OCI-LY7 (cell line): ENCODE data around the gene UBAC1. TPM values are rescaled to one million over a fixed set of nuclear protein-coding genes. Genes with fewer than 3 reads are reported as not detected.

Experiments used
- BruUV-seq: library from RNA; stranded (reverse); fragments of 400-500 nt; replicated peaks from 2 replicates; lab custom pipeline; 2021; lab: Mats Ljungman, UMichigan
- CTCF ChIA-PET: fragments of 300-600 bp; sonication (Branson Sonifier 250); formaldehyde crosslinking; loops from one replicate; lab custom pipeline; 2022; ENCODE audit warnings: antibody characterized with exemption; ENCODE audit not compliant: unreplicated experiment; lab: Charles Lee
- POLR2A ChIA-PET: fragments of 300-600 bp; sonication (Branson Sonifier 250); formaldehyde crosslinking; loops from one replicate; lab custom pipeline; 2022; ENCODE audit warnings: antibody characterized with exemption; lab: Charles Lee
- DNase-seq: peaks from one replicate; pipeline ENCODE4 v3.0.0-alpha.2; 2015; ENCODE audit warnings: low spot score
- H2AFZ ChIP-seq: fragments of 200-600 bp; sonication (generic), shearing (Covaris generic); 2 replicates; pipeline ENCODE4 v1.6.1; 2014; ENCODE audit warnings: mild to moderate bottlenecking, antibody characterized with exemption, low read length, moderate library complexity
- H3K27ac ChIP-seq: fragments of 200-600 bp; sonication (generic); 2 replicates; pipeline ENCODE4 v1.5.1; 2014; ENCODE audit warnings: mixed run types, low read depth, mild to moderate bottlenecking, moderate library complexity, low read length, inconsistent platforms; ENCODE audit not compliant: poor library complexity, severe bottlenecking
- H3K36me3 ChIP-seq: fragments of 200-600 bp; sonication (generic); 2 replicates; pipeline ENCODE4 v1.6.1; 2014; ENCODE audit warnings: mild to moderate bottlenecking, antibody characterized with exemption, low read length, moderate library complexity, mixed read lengths; ENCODE audit not compliant: insufficient read depth
- H3K4me1 ChIP-seq: fragments of 200-600 bp; sonication (generic); 2 replicates; pipeline ENCODE4 v1.5.1; 2014; ENCODE audit warnings: mild to moderate bottlenecking, low read length; ENCODE audit not compliant: insufficient read depth, poor library complexity, severe bottlenecking
- H3K4me2 ChIP-seq: fragments of 200-600 bp; sonication (generic); 2 replicates; pipeline ENCODE4 v1.6.1; 2014; ENCODE audit warnings: mild to moderate bottlenecking, low read length
- H3K4me3 ChIP-seq: fragments of 200-600 bp; sonication (generic); 2 replicates; pipeline ENCODE4 v1.5.1; 2014; ENCODE audit warnings: mild to moderate bottlenecking, low read depth, low read length; ENCODE audit not compliant: poor library complexity, severe bottlenecking
- H3K79me2 ChIP-seq: fragments of 200-600 bp; sonication (generic); 2 replicates; pipeline ENCODE4 v1.6.1; 2016; ENCODE audit warnings: low read depth, mild to moderate bottlenecking, low read length, moderate library complexity, mixed read lengths; ENCODE audit not compliant: insufficient read depth
- H3K9me2 ChIP-seq: fragments of 200-600 bp; sonication (generic); 2 replicates; pipeline ENCODE4 v1.6.1; 2016; ENCODE audit warnings: mild to moderate bottlenecking, low read length, mixed read lengths; ENCODE audit not compliant: insufficient read depth
- H3K9me3 ChIP-seq: fragments of 200-600 bp; sonication (generic); 2 replicates; pipeline ENCODE4 v1.6.1; 2014; ENCODE audit warnings: mild to moderate bottlenecking, mixed run types, low read length, mixed read lengths
- H4K20me1 ChIP-seq: fragments of 200-600 bp; sonication (generic); 2 replicates; pipeline ENCODE4 v1.6.1; 2014; ENCODE audit warnings: mild to moderate bottlenecking, antibody characterized with exemption, low read length, moderate library complexity, mixed read lengths; ENCODE audit not compliant: insufficient read depth
- CTCF ChIP-seq: fragments of 200-600 bp; sonication (generic); conservative IDR thresholded peaks from 2 replicates; pipeline ENCODE4 v1.5.1; 2014; ENCODE audit warnings: mild to moderate bottlenecking, antibody characterized with exemption, low read length, moderate library complexity, mixed read lengths
- EZH2phosphoT487 ChIP-seq: fragments of 200-600 bp; sonication (generic); IDR thresholded peaks from 2 replicates; pipeline ENCODE4 v1.6.1; 2018; ENCODE audit warnings: low read depth, borderline replicate concordance, mild to moderate bottlenecking, mixed run types, antibody characterized with exemption, low read length, moderate library complexity, mixed read lengths
- intact Hi-C: fragments of 100-400 bp; cut with micrococcal nuclease; formaldehyde crosslinking; loops from one replicate; pipeline ENCODE4 v1.10.0; 2022; ENCODE audit not compliant: unreplicated experiment
- total RNA-seq, 2 experiments: library from RNA; depleted of rRNA in 1 of 2; stranded (reverse); fragments of >200 nt in 1 of 2; shearing (Covaris generic) in 1 of 2; gene quantifications; 2 replicates each; pipeline ENCODE4 v1.2.3, GENCODE V29; 2014 to 2022

Gene UBAC1
- total RNA-seq, 2 experiments from 2014 or later, result 42.3 to 59.2 TPM

- Histone ChIP-seq H4K20me1 (peaks cover 16% of the 10 kb centered on the region; the same call in 1 of the 2 replicates), H2AFZ (no peak overlapping the region), H3K4me1 (peaks cover 23% of the 10 kb centered on the region), H3K9me3 (no peaks in the 10 kb centered on the region), H3K4me2 (no peak overlapping the region), H3K27ac (no peak overlapping the region), H3K4me3 (no peak overlapping the region), H3K9me2 (no peaks in the 10 kb centered on the region), H3K36me3 (peaks cover 54% of the 10 kb centered on the region), H3K79me2 (peaks cover 81% of the 10 kb centered on the region)
- intact Hi-C loops, result no loop called here
- POLR2A ChIA-PET, result no interaction called here
- no peak for DNase-seq
- CTCF ChIA-PET, result no interaction called here
- no TSS peak for BruUV-seq
- no peak for TF ChIP-seq EZH2phosphoT487
- TF ChIP-seq CTCF, result no peak
Observed at GRCh38 chr9:135901826-135902225, 59.3 kb downstream of the UBAC1 start.

- intact Hi-C loops, result no loop called here
- Histone ChIP-seq H2AFZ (no peak overlapping the region), H3K79me2 (peaks cover 80% of the 10 kb centered on the region), H4K20me1 (peaks cover 17% of the 10 kb centered on the region; the same call in 1 of the 2 replicates), H3K9me3 (no peaks in the 10 kb centered on the region), H3K4me2 (no peak overlapping the region), H3K9me2 (no peaks in the 10 kb centered on the region), H3K4me1 (peaks cover 22% of the 10 kb centered on the region), H3K36me3 (peaks cover 54% of the 10 kb centered on the region), H3K27ac (no peak overlapping the region), H3K4me3 (no peak overlapping the region)
- no peak for DNase-seq
- POLR2A ChIA-PET, result no interaction called here
- CTCF ChIA-PET, result no interaction called here
- no TSS peak for BruUV-seq
- TF ChIP-seq CTCF (no peak), EZH2phosphoT487 (no peak)
Observed at GRCh38 chr9:135901031-135901758, 60.0 kb downstream of the UBAC1 start.
